Endothelial cell of umbilical vein (primary cell): Measurements from ENCODE around the gene ISG15. TPM values are rescaled to one million over a fixed set of nuclear protein-coding genes. Genes with fewer than 3 reads are reported as not detected.

ENCODE experiments used
- BruUV-seq: library from RNA; stranded (reverse); fragments of 400-500 nt; replicated peaks from 2 replicates; lab custom pipeline; 2021; lab: Mats Ljungman, UMichigan
- CTCF ChIA-PET: fragments of 300-600, 350-600 bp; sonication (Branson Sonifier 250); formaldehyde crosslinking; loops from one replicate; lab custom pipeline; 2021; ENCODE audit warnings: antibody characterized with exemption, inconsistent platforms; lab: Charles Lee
- POLR2A ChIA-PET: fragments of 300-600, 350-600 bp; sonication (Branson Sonifier 250); formaldehyde crosslinking; loops from one replicate; lab custom pipeline; 2021; ENCODE audit warnings: antibody characterized with exemption, inconsistent platforms; lab: Charles Lee
- DNase-seq: peaks from one replicate; pipeline ENCODE4 v3.0.0-alpha.2; 2011; ENCODE audit warnings: low read depth, low spot score
- FAIRE-seq: peaks from 2 replicates; lab custom pipeline; 2011; peaks lifted over from hg19 to GRCh38; lab: Jason Lieb, UNC
- H2AFZ ChIP-seq: 2 replicates; pipeline ENCODE4 v1.6.0; 2012; ENCODE audit warnings: low read depth, low read length, control low read depth, inconsistent platforms
- H3K27ac ChIP-seq: 2 replicates; pipeline ENCODE4 v1.5.1; 2011; ENCODE audit warnings: low read depth, mild to moderate bottlenecking, control low read depth, low read length, moderate library complexity; ENCODE audit not compliant: insufficient read depth
- H3K27me3 ChIP-seq, 2 experiments: 2 replicates each; pipeline versions ENCODE4 v1.6.0 to v1.6.1; 2011; ENCODE audit warnings: low read length in 2 of 2, mixed read lengths in 1 of 2; ENCODE audit not compliant: control insufficient read depth in 2 of 2, insufficient read depth in 2 of 2
- H3K36me3 ChIP-seq, 2 experiments: 2 replicates in 1 of 2; 3 replicates in 1 of 2; pipeline ENCODE4 v1.5.1; 2011; ENCODE audit warnings: low read length in 2 of 2, mild to moderate bottlenecking in 1 of 2, moderate library complexity in 1 of 2; ENCODE audit not compliant: control insufficient read depth in 2 of 2, insufficient read depth in 2 of 2; ENCODE audit errors: extremely low read depth in 1 of 2
- H3K4me1 ChIP-seq: 3 replicates; pipeline ENCODE4 v1.5.1; 2011; ENCODE audit warnings: mild to moderate bottlenecking, low read length; ENCODE audit not compliant: control insufficient read depth, insufficient read depth; ENCODE audit errors: extremely low read depth
- H3K4me2 ChIP-seq: 2 replicates; pipeline ENCODE4 v1.6.1; 2011; ENCODE audit warnings: low read length, control low read depth, mixed read lengths; ENCODE audit not compliant: insufficient read depth
- H3K4me3 ChIP-seq, 3 experiments: fragments of 200-600 bp in 1 of 3; sonication (generic), shearing (Covaris generic) in 1 of 3; replicated peaks in 1 of 3; 2 replicates each; pipeline ENCODE4 v1.5.1; 2011 to 2016; ENCODE audit warnings: control low read depth in 3 of 3, low read length in 3 of 3, mild to moderate bottlenecking in 2 of 3, inconsistent platforms in 1 of 3, low read depth in 1 of 3, moderate library complexity in 1 of 3; ENCODE audit not compliant: insufficient read depth in 1 of 3
- H3K79me2 ChIP-seq: 2 replicates; pipeline ENCODE4 v1.6.0; 2012; ENCODE audit warnings: low read length, inconsistent platforms; ENCODE audit not compliant: control insufficient read depth, insufficient read depth
- H3K9ac ChIP-seq: replicated peaks from 2 replicates; pipeline ENCODE3; 2011; ENCODE audit warnings: low read length, control low read depth; ENCODE audit not compliant: insufficient read depth; ENCODE audit errors: extremely low read depth
- H3K9me1 ChIP-seq: replicated peaks from 3 replicates; pipeline ENCODE4 v1.6.0; 2011; ENCODE audit warnings: mild to moderate bottlenecking, low read length; ENCODE audit not compliant: control insufficient read depth, insufficient read depth; ENCODE audit errors: extremely low read depth
- H3K9me3 ChIP-seq: replicated peaks from 2 replicates; pipeline ENCODE4 v1.5.1; 2012; ENCODE audit warnings: low read length, inconsistent platforms; ENCODE audit not compliant: control insufficient read depth, insufficient read depth
- H4K20me1 ChIP-seq: replicated peaks from 2 replicates; pipeline ENCODE3; 2011; ENCODE audit warnings: mild to moderate bottlenecking, low read length; ENCODE audit not compliant: control insufficient read depth, insufficient read depth; ENCODE audit errors: extremely low read depth
- POLR2A ChIP-seq: IDR thresholded peaks from 2 replicates; pipeline ENCODE4 v1.6.1; 2012; ENCODE audit warnings: low read depth, mild to moderate bottlenecking, control low read depth, low read length
- POLR2AphosphoS5 ChIP-seq: IDR thresholded peaks from 2 replicates; pipeline ENCODE4 v1.6.1; 2012; ENCODE audit warnings: low read depth, mild to moderate bottlenecking, control low read depth, low read length, moderate library complexity; ENCODE audit not compliant: insufficient read depth
- dilution Hi-C: fragments of 300-500 bp; cut with MboI; formaldehyde crosslinking; loops from one replicate; pipeline ENCODE4 v1.15.0; 2019; ENCODE audit warnings: low sequenced_read_pairs; ENCODE audit not compliant: extremely low pct_ligation_motif_present
- intact Hi-C: fragments of 100-400 bp; cut with micrococcal nuclease; formaldehyde crosslinking; loops from one replicate; pipeline ENCODE4 v1.10.0; 2022
- polyA plus RNA-seq, 4 experiments: library from polyadenylated mRNA; depleted of rRNA in 3 of 4; stranded (reverse) in 3 of 4; unstranded in 1 of 4; fragments of >200 nt; gene quantifications; 2 replicates each; pipeline versions ENCODE4 v1.2.1 to v1.2.3, GENCODE V29; 2011 to 2012; ENCODE audit warnings: missing spikeins in 1 of 4
- total RNA-seq: library from RNA; stranded (reverse); gene quantifications from 2 replicates; pipeline ENCODE4 v1.2.3, GENCODE V29; 2021
- TF ChIP-seq, protein P1 (sequence below): IDR thresholded peaks from 2 replicates; pipeline ENCODE4 v1.6.1; 2011; ENCODE audit not compliant: insufficient read depth, insufficient read length

ISG15 gene
- total and polyA plus RNA-seq, 2 donors (not counting 3 experiments of a cell fraction or from before 2014, with no cell fraction given), result 44.6 to 154 TPM

DNA sequence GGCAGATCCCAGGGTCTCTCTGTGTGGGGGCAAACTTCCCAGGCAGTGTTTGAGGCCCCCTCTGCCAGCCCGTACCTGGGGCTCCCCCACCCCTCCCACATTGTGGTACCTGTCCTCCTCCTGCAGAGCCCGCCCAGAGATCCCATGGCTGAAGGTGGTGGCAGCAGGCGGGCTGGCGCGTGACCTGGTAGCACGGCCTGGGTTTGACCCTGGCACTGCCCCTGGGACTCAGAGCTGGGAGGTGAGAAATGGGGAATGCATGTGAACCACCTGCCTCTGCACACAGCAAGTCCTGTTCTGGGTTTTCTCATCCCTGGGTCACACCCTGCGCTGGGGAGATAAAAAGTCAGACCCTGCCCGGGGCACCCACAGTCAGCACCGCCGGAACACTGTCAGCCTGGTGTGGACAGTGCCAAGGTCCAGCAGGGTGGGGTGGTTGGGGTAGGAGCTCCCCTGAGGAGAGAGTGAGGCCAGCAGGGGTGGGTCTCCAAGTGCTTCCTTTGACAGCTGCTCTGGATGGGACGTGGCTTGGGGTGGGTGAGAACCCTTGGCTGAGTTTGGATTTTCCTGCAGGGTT is 18.4 kb downstream of the ISG15 start:
- Histone ChIP-seq H3K9ac (no peak overlapping the region), H2AFZ (no peak overlapping the region), H3K27me3 (no peaks in the 10 kb centered on the region), H3K27ac (no peak overlapping the region), H3K79me2 (no peaks in the 10 kb centered on the region), H3K4me1 (no peaks in the 10 kb centered on the region), H3K36me3 (peaks cover 0 to 7% of the 10 kb centered on the region in 2 experiments), H3K4me2 (no peak overlapping the region), H3K4me3 (no peak overlapping the region), H4K20me1 (no peaks in the 10 kb centered on the region), H3K9me1 (no peaks in the 10 kb centered on the region), H3K9me3 (no peaks in the 10 kb centered on the region)
- ChIA-PET CTCF (interaction anchor here (1.0 to 3.3 kb wide), 13 partner anchors 9 to 260 kb away, joined by 3 to 19 read pairs (median 4); partner anchors contain the start of gene AGRN), POLR2A (interaction anchor here (0.7 kb wide), 1 partner anchor 399 kb away, joined by 3 read pairs; no protein-coding TSS in a partner anchor)
- no peak for FAIRE-seq
- intact Hi-C loops, result loop anchor here (2.0 kb wide), 2 partner anchors 27 to 85 kb away; partner anchors contain the start of gene C1orf159
- no TSS peak for BruUV-seq
- TF ChIP-seq POLR2AphosphoS5, result no peak
- no peak for DNase-seq
- dilution Hi-C loops, result no loop called here

DNA sequence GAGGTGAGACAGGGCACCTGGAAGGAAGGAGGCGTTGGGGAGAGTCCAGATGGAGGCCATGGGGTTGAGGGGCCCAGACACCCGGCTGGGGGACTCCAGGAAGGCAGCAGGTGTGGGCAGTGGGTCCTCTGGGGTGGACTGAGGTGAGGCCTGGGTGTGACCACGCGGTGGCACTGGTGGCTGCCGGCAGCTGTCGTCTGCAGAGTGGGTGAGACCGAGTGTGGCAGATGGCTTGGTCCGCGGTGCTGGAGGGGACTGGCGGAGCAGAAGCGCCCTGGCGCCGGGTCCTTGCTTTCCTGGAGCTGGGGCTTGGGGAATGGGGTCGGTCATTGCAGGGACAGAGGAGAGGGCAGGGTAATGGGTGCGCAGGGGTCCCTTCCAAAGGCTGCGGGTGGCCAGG is 19.1 kb downstream of the ISG15 start:
- TF ChIP-seq POLR2A (no peak), POLR2AphosphoS5 (no peak)
- TF ChIP-seq, protein P1, sequence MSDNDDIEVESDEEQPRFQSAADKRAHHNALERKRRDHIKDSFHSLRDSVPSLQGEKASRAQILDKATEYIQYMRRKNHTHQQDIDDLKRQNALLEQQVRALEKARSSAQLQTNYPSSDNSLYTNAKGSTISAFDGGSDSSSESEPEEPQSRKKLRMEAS, result no peak
- Histone ChIP-seq H3K79me2 (no peaks in the 10 kb centered on the region), H2AFZ (no peak overlapping the region), H3K27me3 (no peaks in the 10 kb centered on the region), H3K36me3 (peaks cover 0 to 10% of the 10 kb centered on the region in 2 experiments), H3K9me1 (no peaks in the 10 kb centered on the region), H4K20me1 (no peaks in the 10 kb centered on the region), H3K9me3 (no peaks in the 10 kb centered on the region), H3K4me2 (no peak overlapping the region), H3K4me1 (no peaks in the 10 kb centered on the region), H3K27ac (no peak overlapping the region), H3K9ac (no peak overlapping the region), H3K4me3 (no peak overlapping the region)
- intact Hi-C loops (loop anchor here (2.0 kb wide), 2 partner anchors 26 to 84 kb away; partner anchors contain the start of gene C1orf159), dilution Hi-C loops (no loop called here)
- POLR2A ChIA-PET, result interaction anchor here (0.7 kb wide), 1 partner anchor 398 kb away, joined by 3 read pairs; no protein-coding TSS in a partner anchor
- FAIRE-seq (no peak), DNase-seq (no peak)
- CTCF ChIA-PET, result interaction anchor here (1.0 to 3.3 kb wide), 11 partner anchors 9 to 259 kb away, joined by 3 to 19 read pairs (median 4); partner anchors contain the start of gene AGRN
- no TSS peak for BruUV-seq
